Lung (tissue), 12 donors: ENCODE data around the gene MRS2. TPM values are rescaled to one million over a fixed set of nuclear protein-coding genes. Genes with fewer than 3 reads are reported as not detected.
A peak's percentile ranks its signal among the peaks of the same experiment; 100 is the strongest.

Experiments
- ATAC-seq: fragments of 200-7000 bp; cut with Tn5 transposase; one replicate; pipeline ENCODE4 v1.9.1; 2020; ENCODE audit warnings: moderate number of reproducible peaks; ENCODE audit not compliant: insufficient read depth, low FRiP score
- DNase-seq, 3 donors: peaks; one replicate each; pipeline ENCODE4 v3.0.0-alpha.2; 2013 to 2017
- H3K27ac ChIP-seq, 2 donors: one replicate each; pipeline ENCODE4 v1.5.1; 2013; ENCODE audit warnings: mild to moderate bottlenecking in 2 of 2, moderate library complexity in 2 of 2, control low read depth in 1 of 2, inconsistent platforms in 1 of 2, low read depth in 1 of 2, low read length in 1 of 2
- H3K27me3 ChIP-seq, 3 donors: one replicate each; pipeline ENCODE4 v1.5.1; 2013; ENCODE audit warnings: low read length in 2 of 3; ENCODE audit not compliant: control insufficient read depth in 3 of 3, insufficient read depth in 3 of 3
- H3K36me3 ChIP-seq, 4 donors: one replicate each; pipeline ENCODE4 v1.5.1; 2013; ENCODE audit warnings: low read length in 4 of 4, mild to moderate bottlenecking in 1 of 4, moderate library complexity in 1 of 4; ENCODE audit not compliant: control insufficient read depth in 4 of 4, insufficient read depth in 4 of 4
- H3K4me1 ChIP-seq, 5 donors: one replicate each; pipeline ENCODE4 v1.5.1; 2013; ENCODE audit warnings: low read length in 5 of 5, mild to moderate bottlenecking in 2 of 5, moderate library complexity in 1 of 5; ENCODE audit not compliant: control insufficient read depth in 5 of 5, insufficient read depth in 5 of 5
- H3K4me3 ChIP-seq: one replicate; pipeline ENCODE4 v1.5.1; 2013; ENCODE audit warnings: mild to moderate bottlenecking, control low read depth, moderate library complexity
- H3K9ac ChIP-seq, 2 donors: one replicate each; pipeline ENCODE4 v1.5.1; 2013; ENCODE audit warnings: low read length in 2 of 2, control low read depth in 1 of 2; ENCODE audit not compliant: insufficient read depth in 1 of 2
- H3K9me3 ChIP-seq, 4 donors: one replicate each; pipeline ENCODE4 v1.5.1; 2013; ENCODE audit warnings: low read length in 3 of 4, mild to moderate bottlenecking in 1 of 4, moderate library complexity in 1 of 4; ENCODE audit not compliant: control insufficient read depth in 4 of 4, insufficient read depth in 3 of 4
- CTCF ChIP-seq: IDR thresholded peaks from 2 replicates; pipeline ENCODE4 v1.5.1; 2012; ENCODE audit warnings: mild to moderate bottlenecking; ENCODE audit errors: control extremely low read depth, extremely low read depth
- WGBS, 2 donors: extraction: QIAGEN DNeasy Blood & Tissue Kit; methylation state at CpG; one replicate each; pipeline ENCODE4 v1.1.7; 2013; 5-methylcytosine and 5-hydroxymethylcytosine counted together
- polyA plus RNA-seq, 2 donors: library from polyadenylated mRNA; stranded (reverse); fragments of 200-250 nt; gene quantifications; one replicate each; pipeline ENCODE4 v1.2.1, GENCODE V29; 2013
- total RNA-seq, 2 donors: library from RNA; depleted of rRNA in 1 of 2; stranded (reverse); fragments of >200 nt in 1 of 2; gene quantifications; one replicate each; pipeline ENCODE4 v1.2.1, GENCODE V29; 2014 to 2021
- donor health status: control.
- donor health status: control.
- donor health status: Bipolar disorder and iron deficiency.
- donor health status: healthy.
- donor health status: DM: yes; HTN: yes; CAD: no.

The MRS2 gene
- total and polyA plus RNA-seq, 4 donors, result 13.6 to 26.4 (median 17.8) TPM

DNA sequence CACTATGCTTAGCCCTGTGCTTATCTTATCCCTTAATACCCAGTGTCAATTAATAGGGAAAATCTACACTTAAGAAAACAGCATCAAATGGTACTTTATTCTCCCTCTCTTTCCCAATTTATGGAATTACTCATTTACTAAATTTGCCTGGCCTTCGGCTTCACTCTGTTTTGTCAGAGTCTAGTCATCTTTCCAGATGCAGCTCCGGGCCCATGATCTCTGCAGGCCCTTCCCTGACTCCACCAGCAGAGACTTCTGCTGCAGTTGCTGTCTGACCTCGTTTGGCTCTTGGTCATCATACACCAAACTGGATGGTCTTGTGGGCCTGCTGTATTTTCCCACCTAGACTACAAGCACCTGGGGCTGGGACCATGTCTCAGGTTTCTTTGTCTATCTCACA lies 27.4 kb downstream of the MRS2 start:
- DNase-seq, result no peak
- Histone ChIP-seq H3K27ac (no peak overlapping the region), H3K9ac (no peak overlapping the region), H3K9me3 (no peaks in the 10 kb centered on the region), H3K36me3 (peaks cover 0 to 8% (median 5%) of the 10 kb centered on the region in 4 donors), H3K27me3 (no peaks in the 10 kb centered on the region), H3K4me3 (no peak overlapping the region), H3K4me1 (no peaks in the 10 kb centered on the region)
- no peak for ATAC-seq
- TF ChIP-seq CTCF, result no peak
- WGBS, 2 donors, result 84 to 95% methylated on average over 3 of the region's 3 CpGs

DNA sequence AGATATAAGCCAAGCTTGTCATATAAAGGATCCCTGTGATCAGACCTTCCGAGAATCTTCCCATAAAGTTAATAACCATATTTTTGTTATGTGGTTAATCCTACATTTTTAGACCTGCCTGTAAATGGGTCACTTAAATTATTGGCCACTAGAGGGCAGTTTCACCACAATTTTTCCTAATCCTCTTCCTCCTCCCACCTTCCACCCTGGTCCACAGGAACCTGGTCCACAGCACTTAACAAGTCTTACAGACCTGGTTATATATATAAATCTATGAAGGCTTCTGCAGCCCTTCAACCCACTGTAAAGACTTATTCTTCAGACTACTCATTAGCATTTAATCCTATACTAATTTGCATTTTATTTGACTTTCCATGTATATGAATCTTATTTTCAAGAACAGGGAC lies 28.3 kb downstream of the MRS2 start:
- Histone ChIP-seq H3K27ac (no peak overlapping the region), H3K27me3 (no peaks in the 10 kb centered on the region), H3K4me1 (no peaks in the 10 kb centered on the region), H3K4me3 (no peak overlapping the region), H3K9ac (no peak overlapping the region), H3K36me3 (peaks cover 0 to 8% (median 4%) of the 10 kb centered on the region in 4 donors), H3K9me3 (no peaks in the 10 kb centered on the region)
- ATAC-seq (peak; percentile 61), DNase-seq (peak in 2 of 3 donors; percentile 26 to 41)
- WGBS, 2 donors, result 71 to 81% methylated on average over 1 of the region's 1 CpG
- TF ChIP-seq CTCF, result peak; percentile 54

DNA sequence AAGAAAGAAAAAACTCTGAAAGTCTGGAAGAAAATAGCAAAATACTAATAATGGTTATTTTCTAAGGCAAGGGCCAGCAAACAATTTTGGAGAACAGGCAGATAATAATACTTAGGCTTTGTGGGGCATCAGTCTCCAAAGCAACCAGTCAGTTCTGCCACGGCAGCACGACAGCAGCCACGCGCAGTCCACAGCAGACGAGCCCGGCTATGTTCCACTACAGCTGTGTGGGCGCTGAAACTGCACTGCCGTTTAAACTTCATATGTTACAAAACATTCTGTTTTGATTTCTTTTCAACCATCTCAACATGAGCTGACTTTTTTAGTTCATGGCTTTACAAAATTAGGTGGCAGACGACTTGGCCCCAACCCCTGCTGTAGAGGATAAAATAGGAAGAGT lies 29.9 kb downstream of the MRS2 start:
- ATAC-seq, result no peak

More for the DNA sequence above, 29.9 kb downstream of the MRS2 start:
- Histone ChIP-seq H3K4me1 (no peaks in the 10 kb centered on the region), H3K27me3 (no peaks in the 10 kb centered on the region), H3K9me3 (no peaks in the 10 kb centered on the region), H3K4me3 (no peak overlapping the region), H3K36me3 (peaks cover 0 to 3% (median 2%) of the 10 kb centered on the region in 4 donors), H3K27ac (no peak overlapping the region), H3K9ac (no peak overlapping the region)
- TF ChIP-seq CTCF, result no peak
- no peak for DNase-seq
- WGBS, 2 donors, result 92% methylated on average over 9 of the region's 9 CpGs
